PC-9 (cell line): ENCODE data around the gene IL1F10. TPM values are rescaled to one million over a fixed set of nuclear protein-coding genes. Genes with fewer than 3 reads are reported as not detected.
A peak's percentile ranks its signal among the peaks of the same experiment; 100 is the strongest.

Experiments
- BruUV-seq: library from RNA; stranded (reverse); fragments of 400-500 nt; replicated peaks from 2 replicates; lab custom pipeline; 2021; lab: Mats Ljungman, UMichigan
- CTCF ChIA-PET: fragments of 300-600 bp; sonication (Branson Sonifier 250); formaldehyde crosslinking; loops from one replicate; lab custom pipeline; 2022; ENCODE audit warnings: antibody characterized with exemption; lab: Charles Lee
- POLR2A ChIA-PET: fragments of 300-600 bp; sonication (Branson Sonifier 250); formaldehyde crosslinking; loops from one replicate; lab custom pipeline; 2022; ENCODE audit warnings: antibody characterized with exemption; ENCODE audit not compliant: unreplicated experiment; lab: Charles Lee
- DNase-seq, 2 experiments: peaks; one replicate each; pipeline versions ENCODE4 v3.0.0 to v3.0.0-alpha.2; 2015 to 2022; ENCODE audit warnings: mixed read lengths in 1 of 2
- H2AFZ ChIP-seq: fragments of 200-600 bp; sonication (generic); 2 replicates; pipeline ENCODE4 v1.8.1; 2017; ENCODE audit warnings: antibody characterized with exemption
- H3F3A ChIP-seq: fragments of 200-600 bp; sonication (generic); 2 replicates; pipeline ENCODE4 v1.8.1; 2017; ENCODE audit warnings: antibody characterized with exemption, mild to moderate bottlenecking, low read depth; ENCODE audit not compliant: insufficient read depth
- H3K27ac ChIP-seq: fragments of 200-600 bp; sonication (generic); 2 replicates; pipeline ENCODE4 v1.6.1; 2016; ENCODE audit warnings: mixed run types
- H3K27me3 ChIP-seq: fragments of 200-600 bp; sonication (generic); 2 replicates; pipeline ENCODE4 v1.6.1; 2016; ENCODE audit warnings: low read depth, mixed run types; ENCODE audit not compliant: insufficient read depth
- H3K36me3 ChIP-seq: fragments of 200-600 bp; sonication (generic); 2 replicates; pipeline ENCODE4 v1.6.1; 2016; ENCODE audit warnings: low read depth, mixed run types
- H3K4me1 ChIP-seq: fragments of 200-600 bp; sonication (generic); replicated peaks from 2 replicates; pipeline ENCODE4 v1.6.1; 2016; ENCODE audit warnings: mixed run types; ENCODE audit not compliant: insufficient read depth
- H3K4me2 ChIP-seq: fragments of 200-600 bp; sonication (generic); 2 replicates; pipeline ENCODE4 v1.6.1; 2017; ENCODE audit warnings: mixed run types
- H3K4me3 ChIP-seq: fragments of 200-600 bp; sonication (generic); 2 replicates; pipeline ENCODE4 v1.6.1; 2016; ENCODE audit warnings: mixed run types
- H3K79me2 ChIP-seq: fragments of 200-600 bp; sonication (generic); 2 replicates; pipeline ENCODE4 v1.6.1; 2017; ENCODE audit warnings: low read depth, mixed run types
- H3K9me2 ChIP-seq: fragments of 200-600 bp; sonication (generic); 2 replicates; pipeline ENCODE4 v1.8.1; 2017; ENCODE audit warnings: mild to moderate bottlenecking; ENCODE audit not compliant: insufficient read depth
- H3K9me3 ChIP-seq: fragments of 200-600 bp; sonication (generic); 2 replicates; pipeline ENCODE4 v1.8.1; 2016; ENCODE audit warnings: low read depth; ENCODE audit not compliant: insufficient read depth
- H4K20me1 ChIP-seq: fragments of 200-600 bp; sonication (generic); 2 replicates; pipeline ENCODE4 v1.8.1; 2017; ENCODE audit not compliant: insufficient read depth
- EZH2 ChIP-seq: fragments of 200-600 bp; sonication (generic); IDR thresholded peaks from 2 replicates; pipeline ENCODE4 v1.8.0; 2017; ENCODE audit warnings: antibody characterized with exemption, low read depth
- intact Hi-C: fragments of 100-400 bp; cut with micrococcal nuclease; formaldehyde crosslinking; loops from one replicate; pipeline ENCODE4 v1.10.0; 2022; ENCODE audit not compliant: unreplicated experiment
- total RNA-seq: library from RNA; stranded (reverse); gene quantifications from 2 replicates; pipeline ENCODE4 v1.2.3, GENCODE V29; 2021
- TF ChIP-seq, protein P1 (sequence below): fragments of 200-600 bp; sonication (generic); conservative IDR thresholded peaks from 2 replicates; pipeline ENCODE4 v1.6.1; 2017; ENCODE audit warnings: mixed run types, antibody characterized with exemption, mild to moderate bottlenecking, moderate library complexity

IL1F10 gene
- total RNA-seq, 1 experiment from 2014 or later = not detected

DNA sequence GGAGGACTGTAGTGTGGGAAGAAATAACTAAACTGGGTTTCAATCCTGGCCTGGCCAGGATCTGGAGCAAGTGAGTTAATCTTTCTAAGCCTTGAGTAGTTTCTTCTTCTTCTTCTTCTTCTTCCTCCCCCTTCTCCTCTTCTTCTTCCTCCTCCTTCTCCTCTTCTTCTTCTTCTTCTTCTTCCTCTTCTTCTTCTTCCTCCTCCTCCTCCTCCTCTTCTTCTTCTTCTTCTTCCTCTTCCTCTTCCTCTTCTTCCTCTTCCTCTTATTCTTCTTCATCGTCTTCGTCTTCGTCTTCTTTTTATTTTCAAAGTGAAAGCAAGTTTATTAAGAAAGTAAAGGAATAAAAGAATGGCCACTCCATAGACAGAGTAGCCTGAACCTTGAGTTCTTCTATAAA is 53.1 kb downstream of the IL1F10 start:
- Histone ChIP-seq H3K79me2 (no peaks in the 10 kb centered on the region), H2AFZ (no peak overlapping the region), H3K27ac (no peak overlapping the region), H3K4me1 (peaks cover 47% of the 10 kb centered on the region), H3F3A (peaks cover 24% of the 10 kb centered on the region), H3K4me2 (no peak overlapping the region), H4K20me1 (no peaks in the 10 kb centered on the region), H3K9me3 (no peaks in the 10 kb centered on the region), H3K4me3 (no peak overlapping the region), H3K36me3 (no peaks in the 10 kb centered on the region), H3K27me3 (no peaks in the 10 kb centered on the region), H3K9me2 (no peaks in the 10 kb centered on the region)
- DNase-seq = no peak
- no TSS peak for BruUV-seq
- intact Hi-C loops = no loop called here
- TF ChIP-seq, protein P1, sequence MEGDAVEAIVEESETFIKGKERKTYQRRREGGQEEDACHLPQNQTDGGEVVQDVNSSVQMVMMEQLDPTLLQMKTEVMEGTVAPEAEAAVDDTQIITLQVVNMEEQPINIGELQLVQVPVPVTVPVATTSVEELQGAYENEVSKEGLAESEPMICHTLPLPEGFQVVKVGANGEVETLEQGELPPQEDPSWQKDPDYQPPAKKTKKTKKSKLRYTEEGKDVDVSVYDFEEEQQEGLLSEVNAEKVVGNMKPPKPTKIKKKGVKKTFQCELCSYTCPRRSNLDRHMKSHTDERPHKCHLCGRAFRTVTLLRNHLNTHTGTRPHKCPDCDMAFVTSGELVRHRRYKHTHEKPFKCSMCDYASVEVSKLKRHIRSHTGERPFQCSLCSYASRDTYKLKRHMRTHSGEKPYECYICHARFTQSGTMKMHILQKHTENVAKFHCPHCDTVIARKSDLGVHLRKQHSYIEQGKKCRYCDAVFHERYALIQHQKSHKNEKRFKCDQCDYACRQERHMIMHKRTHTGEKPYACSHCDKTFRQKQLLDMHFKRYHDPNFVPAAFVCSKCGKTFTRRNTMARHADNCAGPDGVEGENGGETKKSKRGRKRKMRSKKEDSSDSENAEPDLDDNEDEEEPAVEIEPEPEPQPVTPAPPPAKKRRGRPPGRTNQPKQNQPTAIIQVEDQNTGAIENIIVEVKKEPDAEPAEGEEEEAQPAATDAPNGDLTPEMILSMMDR = no peak
- no peak for TF ChIP-seq EZH2
- ChIA-PET CTCF (no interaction called here), POLR2A (no interaction called here)

DNA sequence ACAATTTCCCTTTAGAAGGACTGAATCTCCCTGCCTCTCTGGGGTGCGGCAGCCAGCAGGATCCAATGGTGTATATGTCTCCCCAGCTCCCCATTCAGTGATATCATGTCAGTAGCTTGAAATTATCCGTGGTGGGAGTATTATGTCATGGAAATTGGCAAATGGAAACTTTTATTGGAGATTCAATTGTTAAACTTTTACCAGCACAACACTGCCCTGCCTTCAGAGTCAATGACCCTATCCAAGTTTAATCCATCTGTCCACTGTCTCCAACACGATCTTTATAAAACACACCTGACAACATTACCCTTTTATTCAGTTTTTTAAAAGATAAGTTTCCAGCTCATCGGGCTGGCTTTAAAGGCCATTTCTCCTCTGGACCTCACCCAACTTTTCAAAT is 54.6 kb downstream of the IL1F10 start:
- CTCF ChIA-PET = no interaction called here
- H3K4me3 ChIP-seq = no peak overlapping the region
- POLR2A ChIA-PET = no interaction called here
- no peak overlapping the region for H3K4me2 ChIP-seq
- no peaks in the 10 kb centered on the region for H3K79me2 ChIP-seq
- H3F3A ChIP-seq = peaks cover 16% of the 10 kb centered on the region
- TF ChIP-seq, protein P1 = no peak
- TF ChIP-seq EZH2 = no peak
- H3K4me1 ChIP-seq = peaks cover 39% of the 10 kb centered on the region
- H3K27me3 ChIP-seq = no peaks in the 10 kb centered on the region
- H3K36me3 ChIP-seq = no peaks in the 10 kb centered on the region
- no peaks in the 10 kb centered on the region for H4K20me1 ChIP-seq
- H3K27ac ChIP-seq = no peak overlapping the region
- no peaks in the 10 kb centered on the region for H3K9me2 ChIP-seq
- no peaks in the 10 kb centered on the region for H3K9me3 ChIP-seq
- intact Hi-C loops = no loop called here
- no peak overlapping the region for H2AFZ ChIP-seq
- DNase-seq = no peak
- no TSS peak for BruUV-seq

DNA sequence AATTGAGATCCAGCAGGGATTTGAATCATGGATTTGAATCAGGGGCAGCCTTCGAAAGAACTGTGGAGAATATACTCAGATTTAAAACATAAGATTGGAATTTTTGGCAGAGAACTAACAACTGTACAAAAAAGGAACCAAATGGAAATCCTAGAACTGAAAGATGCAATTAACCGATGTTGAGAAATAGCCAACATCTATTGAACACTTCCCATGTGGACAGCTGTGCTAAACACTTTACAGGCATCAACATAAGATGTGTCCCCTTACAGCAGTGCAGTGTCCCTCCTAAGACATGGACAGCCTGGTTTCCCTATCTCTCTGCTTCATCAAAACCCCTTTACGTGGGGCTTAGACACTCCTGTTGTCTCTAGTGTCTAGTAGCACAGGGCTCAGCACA is 56.0 kb downstream of the IL1F10 start:
- Histone ChIP-seq H3K79me2 (no peaks in the 10 kb centered on the region), H3K4me3 (no peak overlapping the region), H3K4me2 (peak overlapping the region; percentile 33; the same call in 1 of the 2 replicates), H3K4me1 (peaks cover 26% of the 10 kb centered on the region), H3K9me2 (no peaks in the 10 kb centered on the region), H3K27ac (no peak overlapping the region), H3K36me3 (no peaks in the 10 kb centered on the region), H3F3A (peaks cover 15% of the 10 kb centered on the region), H3K9me3 (no peaks in the 10 kb centered on the region), H3K27me3 (no peaks in the 10 kb centered on the region), H4K20me1 (no peaks in the 10 kb centered on the region), H2AFZ (no peak overlapping the region)
- no TSS peak for BruUV-seq
- intact Hi-C loops = no loop called here
- ChIA-PET POLR2A (interaction anchor here (0.7 kb wide), 1 partner anchor 43 kb away, joined by 3 read pairs; no protein-coding TSS in a partner anchor), CTCF (interaction anchor here (0.8 kb wide), 1 partner anchor 13 kb away, joined by 3 read pairs; no protein-coding TSS in a partner anchor)
- DNase-seq = no peak
- TF ChIP-seq, protein P1 = no peak
- TF ChIP-seq EZH2 = no peak
